Stomach (tissue), 8 donors: ENCODE results near the gene CEP170. TPM values are rescaled to one million over a fixed set of nuclear protein-coding genes. Genes with fewer than 3 reads are reported as not detected.

Experiments
- polyA plus RNA-seq, 3 donors: library from polyadenylated mRNA; stranded (reverse); fragments of 200-250 nt; gene quantifications; one replicate each; pipeline ENCODE4 v1.2.3, GENCODE V29; 2013
- small RNA-seq, 4 donors: library from RNA; depleted of rRNA; stranded (forward); fragments of <200 nt; gene quantifications; one replicate each; pipeline ENCODE3, GENCODE V24; 2016
- total RNA-seq, 5 donors: library from RNA; depleted of rRNA; stranded (reverse); fragments of >200 nt; gene quantifications; one replicate each; pipeline versions ENCODE4 v1.1.0 to v1.2.3, GENCODE V29; 2014 to 2016
- donor health status: healthy with polysubstance abuse.
- donor health status: Bipolar disorder and iron deficiency.
- donor health status: healthy.

The CEP170 gene
- total and polyA plus RNA-seq, 8 donors, result 0.87 to 71.0 (median 12.9) TPM

Small RNAs within 50 kb of the gene (small RNA-seq; reads per million reads assigned to genes)
- 0 reads per million in 4 donors for gene RNU6-747P

Other genes with a start within 250 kb of the CEP170 start
- gene SDCCAG8, start 760 bp upstream of the CEP170 start, total RNA-seq, result 100 to 1,000 TPM in 1 of 5 donors, 10 to 100 TPM in 4; 19.6 to 184 (median 28.1) TPM
- gene SDCCAG8, start 760 bp upstream of the CEP170 start, polyA plus RNA-seq, result 10 to 100 TPM; 16.3 to 24.9 (median 22.5) TPM